HepG2 (cell line): ENCODE results near the gene CACNA1H. TPM values are rescaled to one million over a fixed set of nuclear protein-coding genes. Genes with fewer than 3 reads are reported as not detected.

ENCODE experiments used
- ATAC-seq: fragments of 200-7000 bp; cut with Tn5 transposase; 3 replicates; pipeline ENCODE4 v1.9.1; 2020; ENCODE audit warnings: mild to moderate bottlenecking, moderate library complexity
- BruUV-seq: library from RNA; stranded (reverse); fragments of 400-500 nt; replicated peaks from 2 replicates; lab custom pipeline; 2021; lab: Mats Ljungman, UMichigan
- CTCF ChIA-PET: fragments of 300-600 bp; formaldehyde crosslinking; extraction: SDS; loops from one replicate; lab custom pipeline; 2021; ENCODE audit warnings: low total read pairs, inconsistent platforms, low intra/inter-chr PET ratio; lab: Yijun Ruan, JAX
- POLR2A ChIA-PET: fragments of 350-600 bp; sonication (Branson Sonifier 250); formaldehyde crosslinking; loops from one replicate; lab custom pipeline; 2020; ENCODE audit warnings: antibody characterized with exemption, inconsistent platforms; lab: Yijun Ruan, JAX
- DNase-seq: peaks from one replicate; pipeline ENCODE4 v3.0.0-alpha.2; 2015; ENCODE audit warnings: low spot score
- FAIRE-seq: peaks from 3 replicates; lab custom pipeline; 2011; peaks lifted over from hg19 to GRCh38; lab: Jason Lieb, UNC
- H2AFZ ChIP-seq: one replicate; pipeline ENCODE4 v1.6.1; 2011; ENCODE audit warnings: low read length, inconsistent platforms
- H3K27ac ChIP-seq: fragments of 300-600 bp; 3 replicates; pipeline ENCODE4 v1.8.0; 2011; ENCODE audit warnings: mixed run types, mild to moderate bottlenecking, mixed read lengths, low read length, inconsistent platforms; ENCODE audit not compliant: insufficient read depth; ENCODE audit errors: extremely low read length
- H3K27me3 ChIP-seq, 2 experiments: fragments of 200-600 bp in 1 of 2; 2 replicates in 1 of 2; 3 replicates in 1 of 2; pipeline versions ENCODE4 v1.6.0 to v1.8.0; 2011; ENCODE audit warnings: low read length in 2 of 2, mild to moderate bottlenecking in 2 of 2, moderate library complexity in 2 of 2, inconsistent platforms in 1 of 2; ENCODE audit not compliant: insufficient read depth in 2 of 2, control insufficient read depth in 1 of 2
- H3K36me3 ChIP-seq, 2 experiments: fragments of 200-600 bp in 1 of 2; replicated peaks in 1 of 2; 2 replicates in 1 of 2; 3 replicates in 1 of 2; pipeline versions ENCODE4 v1.5.1 to v1.8.0; 2011; ENCODE audit warnings: low read length in 2 of 2, inconsistent platforms in 1 of 2; ENCODE audit not compliant: insufficient read depth in 2 of 2, control insufficient read depth in 1 of 2
- H3K4me1 ChIP-seq: 2 replicates; pipeline ENCODE4 v1.5.1; 2012; ENCODE audit warnings: low read length, inconsistent platforms; ENCODE audit not compliant: insufficient read depth
- H3K4me2 ChIP-seq: 2 replicates; pipeline ENCODE4 v1.6.0; 2011; ENCODE audit warnings: low read depth, low read length, inconsistent platforms
- H3K4me3 ChIP-seq, 3 experiments: fragments of 200-600 bp in 1 of 3; sonication (generic), shearing (Covaris generic) in 1 of 3; replicated peaks in 1 of 3; 2 replicates each; pipeline ENCODE4 v1.5.1; 2011 to 2016; ENCODE audit warnings: low read length in 3 of 3, inconsistent platforms in 2 of 3, low read depth in 2 of 3, mild to moderate bottlenecking in 2 of 3, control low read depth in 1 of 3, mixed read lengths in 1 of 3; ENCODE audit not compliant: insufficient read depth in 1 of 3
- H3K79me2 ChIP-seq: one replicate; pipeline ENCODE4 v1.6.1; 2011; ENCODE audit warnings: low read length, inconsistent platforms; ENCODE audit not compliant: insufficient read depth
- H3K9ac ChIP-seq: 2 replicates; pipeline ENCODE4 v1.6.0; 2011; ENCODE audit warnings: mild to moderate bottlenecking, low read depth, low read length, inconsistent platforms; ENCODE audit not compliant: insufficient read depth
- H3K9me3 ChIP-seq: 2 replicates; pipeline ENCODE4 v1.5.1; 2012; ENCODE audit warnings: mild to moderate bottlenecking, low read length
- H4K20me1 ChIP-seq: 2 replicates; pipeline ENCODE4 v1.6.0; 2011; ENCODE audit warnings: inconsistent platforms, mild to moderate bottlenecking, low read length, moderate library complexity; ENCODE audit not compliant: insufficient read depth
- FOSL2 ChIP-seq: sonication (generic); formaldehyde crosslinking; IDR thresholded peaks from 2 replicates; pipeline ENCODE4 v1.4.0; 2020; ENCODE audit warnings: missing genetic modification reagents
- FOXA1 ChIP-seq, 2 experiments: fragments of 450-650 bp in 1 of 2; sonication (generic) in 1 of 2; formaldehyde crosslinking in 1 of 2; IDR thresholded peaks; 2 replicates each; pipeline versions ENCODE4 v1.4.0 to v1.6.1; 2016 to 2020; ENCODE audit warnings: missing genetic modification reagents in 1 of 2
- FOXA3 ChIP-seq: IDR thresholded peaks from 2 replicates; pipeline ENCODE4 v1.6.1; 2016; ENCODE audit warnings: missing genetic modification reagents, missing compliant biosample characterization
- GATAD2A ChIP-seq: IDR thresholded peaks from 2 replicates; pipeline ENCODE4 v1.6.1; 2016
- HMG20B ChIP-seq: conservative IDR thresholded peaks from 2 replicates; pipeline ENCODE4 v1.6.1; 2016; ENCODE audit warnings: missing genetic modification reagents, missing compliant biosample characterization
- HNRNPLL ChIP-seq: fragments of 200-400 bp; formaldehyde crosslinking; IDR thresholded peaks from 2 replicates; pipeline ENCODE4 v1.6.1; 2017; ENCODE audit warnings: mild to moderate bottlenecking, low read depth, low read length; ENCODE audit not compliant: poor library complexity, severe bottlenecking
- NFE2L2 ChIP-seq: fragments of 150-350 bp; IDR thresholded peaks from 2 replicates; pipeline ENCODE4 v1.6.1; 2014; ENCODE audit warnings: low read length
- NR2F1 ChIP-seq, 2 experiments: fragments of 450-650 bp in 1 of 2; formaldehyde crosslinking in 1 of 2; IDR thresholded peaks; 2 replicates each; pipeline versions ENCODE4 v1.5.0 to v1.6.1; 2016 to 2020; ENCODE audit warnings: mild to moderate bottlenecking in 1 of 2, missing compliant biosample characterization in 1 of 2, missing genetic modification reagents in 1 of 2, moderate library complexity in 1 of 2
- NR2F6 ChIP-seq, 2 experiments: IDR thresholded peaks; 2 replicates each; pipeline ENCODE4 v1.6.1; 2016; ENCODE audit warnings: antibody characterized with exemption in 1 of 2, mild to moderate bottlenecking in 1 of 2
- ZNF263 ChIP-seq: sonication (generic); formaldehyde crosslinking; IDR thresholded peaks from 2 replicates; pipeline ENCODE4 v1.4.0; 2020; ENCODE audit warnings: missing genetic modification reagents
- ZNF775 ChIP-seq: sonication (generic); formaldehyde crosslinking; IDR thresholded peaks from 2 replicates; pipeline ENCODE4 v1.4.0; 2020; ENCODE audit warnings: missing genetic modification reagents, mild to moderate bottlenecking, moderate library complexity, borderline replicate concordance
- WGBS: methylation state at CpG from one replicate; pipeline ENCODE4 v1.1.6; 2017; ENCODE audit warnings: low lambda C conversion rate; 5-methylcytosine and 5-hydroxymethylcytosine counted together
- in situ Hi-C: cut with HindIII; loops from 2 replicates; pipeline ENCODE4 v1.10.0; 2017; ENCODE audit warnings: low pct_unique_long_range_greater_than_20kb; ENCODE audit not compliant: extremely low pct_ligation_motif_present
- intact Hi-C: fragments of 100-400 bp; cut with micrococcal nuclease; formaldehyde crosslinking; loops from one replicate; pipeline ENCODE4 v1.10.0; 2022; ENCODE audit not compliant: unreplicated experiment
- polyA plus RNA-seq, 8 experiments: library from polyadenylated mRNA; depleted of rRNA in 3 of 8; stranded (reverse) in 7 of 8; unstranded in 1 of 8; fragments of >200 nt; fragmentation: Illumina TruSeq in 4 of 8; extraction: Trizol in 4 of 8; gene quantifications; 2 replicates each; pipeline versions ENCODE4 v1.2.1 to v1.2.3, GENCODE V29; 2011 to 2016; ENCODE audit warnings: low read depth in 4 of 8, missing spikeins in 1 of 8, mixed read lengths in 1 of 8; ENCODE audit not compliant: insufficient read depth in 1 of 8
- total RNA-seq, 5 experiments: library from RNA; depleted of rRNA; stranded (reverse); fragments of >200 nt; fragmentation: Illumina TruSeq; extraction: Trizol; gene quantifications; 2 replicates each; pipeline ENCODE4 v1.2.3, GENCODE V29; 2016; ENCODE audit warnings: low read depth in 1 of 5

The CACNA1H gene
- total and polyA plus RNA-seq, 2 of the 13 experiments (the other 11 are each of a cell fraction or from before 2014, with no cell fraction given): 0.40 to 1.8 TPM

DNA sequence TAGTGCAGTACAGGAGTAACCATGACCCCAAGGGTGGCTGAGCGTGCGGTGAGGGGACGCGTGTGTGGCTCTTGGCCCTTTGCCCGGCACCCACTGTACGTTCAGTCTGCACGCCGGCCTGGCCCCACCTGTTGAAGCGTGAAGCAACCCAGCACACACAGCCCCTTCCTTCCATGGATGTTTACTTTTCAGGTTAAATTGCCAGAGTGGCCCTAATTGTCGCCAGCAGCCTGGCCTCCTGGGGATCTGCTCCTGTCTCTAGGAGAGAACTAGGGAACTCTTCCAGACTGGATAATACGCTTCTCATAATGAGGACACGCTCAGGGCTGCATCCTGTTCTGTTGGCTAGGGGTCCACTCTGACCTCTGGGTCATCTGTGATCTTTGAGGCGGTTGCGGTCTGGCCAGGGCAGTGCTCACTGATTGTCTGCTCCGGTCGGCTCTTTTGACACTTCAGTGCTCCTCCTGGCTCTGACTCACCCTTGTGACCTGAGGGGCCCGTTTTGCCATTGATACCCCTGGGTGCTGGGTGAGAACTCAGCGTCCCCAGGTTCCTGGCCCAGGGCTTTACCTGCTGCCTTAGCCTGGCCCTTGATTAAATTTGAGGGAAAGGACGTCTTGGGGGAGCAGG lies 44.4 kb downstream of the CACNA1H start:
- POLR2A ChIA-PET: no interaction called here
- no peaks in the 10 kb centered on the region for H3K9me3 ChIP-seq
- intact Hi-C loops: no loop called here
- WGBS: 0% methylated on average over 8 of the region's 19 CpGs
- FAIRE-seq (no peak), ATAC-seq (no peak), DNase-seq (peak; percentile 59)
- peaks cover 2 to 29% of the 10 kb centered on the region in 2 experiments; a peak in 4 of 5 replicates for H3K27me3 ChIP-seq
- peaks cover 33% of the 10 kb centered on the region for H3K4me1 ChIP-seq
- H4K20me1 ChIP-seq: peaks cover 27% of the 10 kb centered on the region; the same call in 1 of the 2 replicates
- H3K4me3 ChIP-seq: no peak overlapping the region
- CTCF ChIA-PET: no interaction called here
- no peaks in the 10 kb centered on the region for H3K79me2 ChIP-seq
- no TSS peak for BruUV-seq
- no peak overlapping the region for H2AFZ ChIP-seq
- no peak overlapping the region for H3K27ac ChIP-seq
- no peak overlapping the region for H3K4me2 ChIP-seq
- H3K36me3 ChIP-seq: no peaks in the 10 kb centered on the region
- H3K9ac ChIP-seq: no peak overlapping the region
- TF ChIP-seq ZNF263 (CRISPR knock-in tag): peak; percentile 77; the same call in 1 of the 2 replicates
- TF ChIP-seq FOSL2 (CRISPR knock-in tag): peak; percentile 68
- peak; percentile 13; the same call in 1 of the 2 replicates for TF ChIP-seq HMG20B (CRISPR knock-in tag)
- TF ChIP-seq NFE2L2: no peak
- TF ChIP-seq ZNF775: no peak
- TF ChIP-seq FOXA3: peak; percentile 38; the same call in 1 of the 2 replicates
- peak; percentile 56 for TF ChIP-seq NR2F6 (IDR thresholded peaks at IDR 0.05)
- peak; percentile 30; the same call in 1 of the 2 replicates for TF ChIP-seq NR2F6 (CRISPR knock-in tag; IDR thresholded peaks at IDR 0.05)
- TF ChIP-seq HNRNPLL: peak; percentile 21
- peak in 1 of 2 experiments; percentile 45; a peak in 2 of 4 replicates for TF ChIP-seq NR2F1 (CRISPR knock-in tag; IDR thresholded peaks at IDR 0.05)
- no peak for TF ChIP-seq FOXA1 (IDR thresholded peaks at IDR 0.05)
- TF ChIP-seq FOXA1 (CRISPR knock-in tag; IDR thresholded peaks at IDR 0.05): peak; percentile 74
- TF ChIP-seq GATAD2A (CRISPR knock-in tag): peak; percentile 21; the same call in 1 of the 2 replicates
- TF ChIP-seq, all 625 proteins: peak for 9
- in situ Hi-C loops: loop anchor here (5.0 kb wide), 1 partner anchor 85 kb away; no protein-coding TSS in a partner anchor
